GM12873 (cell line): ENCODE data around the gene HERC4.

Experiments
- CTCF ChIP-seq: IDR thresholded peaks from 2 replicates; pipeline ENCODE4 v1.5.1; 2012; ENCODE audit warnings: low read depth, mild to moderate bottlenecking, moderate library complexity, low read length, control low read depth; ENCODE audit not compliant: insufficient read depth; ENCODE audit errors: missing control alignments

Gene HERC4

GRCh38 chr10:67975871-67976270 is 99.2 kb downstream of the HERC4 start:
- TF ChIP-seq CTCF, result no peak

GRCh38 chr10:67971311-67971710 is 103.8 kb downstream of the HERC4 start:
- no peak for TF ChIP-seq CTCF

GRCh38 chr10:67969875-67970274 is 105.2 kb downstream of the HERC4 start:
- TF ChIP-seq CTCF, result no peak

- no peak for TF ChIP-seq CTCF
These were observed 109.6 kb downstream of the HERC4 start for GRCh38 chr10:67965456-67965855.

GRCh38 chr10:67959839-67960476 is 115.1 kb downstream of the HERC4 start:
- TF ChIP-seq CTCF, result no peak

- no peak for TF ChIP-seq CTCF
These were observed 119.5 kb downstream of the HERC4 start for GRCh38 chr10:67955614-67956013.

- no peak for TF ChIP-seq CTCF
These were observed 131.2 kb downstream of the HERC4 start for GRCh38 chr10:67943917-67944316.
